ENCODE measurements around the gene OPA1.

GRCh38 chr3:193573403-193574191 is 19.4 kb upstream of the OPA1 start:
- no peak for TF ChIP-seq FOS (IDR thresholded peaks at IDR 0.05; ENCODE audit: low read depth, low read length)
- TF ChIP-seq MXI1 (IDR thresholded peaks at IDR 0.05; ENCODE audit: borderline replicate concordance, low read depth, low read length): no peak
- no peak for TF ChIP-seq CTCF (conservative IDR thresholded peaks at IDR 0.05; ENCODE audit: low read depth, low read length)
